CD4-positive, alpha-beta T cell (primary cell): Measurements from ENCODE around the gene CACNA1H. TPM values are rescaled to one million over a fixed set of nuclear protein-coding genes. Genes with fewer than 3 reads are reported as not detected.

ENCODE experiments used
- ATAC-seq: fragments of 200-7000 bp; cut with Tn5 transposase; one replicate; pipeline ENCODE4 v1.10.0; 2022; ENCODE audit warnings: mild to moderate bottlenecking; ENCODE audit not compliant: poor library complexity
- CTCF ChIA-PET: fragments of 350-600 bp; sonication (Branson Sonifier 250); formaldehyde crosslinking; loops from one replicate; lab custom pipeline; 2021; ENCODE audit warnings: antibody characterized with exemption, inconsistent platforms; lab: Charles Lee
- POLR2A ChIA-PET: fragments of 350-600 bp; sonication (Branson Sonifier 250); formaldehyde crosslinking; loops from one replicate; lab custom pipeline; 2021; ENCODE audit warnings: antibody characterized with exemption, inconsistent platforms; lab: Charles Lee
- DNase-seq, 14 experiments: peaks; one replicate each; pipeline ENCODE4 v3.0.0-alpha.2; 2013 to 2020; ENCODE audit warnings: mixed read lengths in 2 of 14
- H3K27ac ChIP-seq, 2 donors: one replicate each; pipeline versions ENCODE4 v1.5.1 to v1.7.0; 2013; ENCODE audit warnings: low read length in 2 of 2, low read depth in 1 of 2, mild to moderate bottlenecking in 1 of 2
- H3K27me3 ChIP-seq, 2 experiments: 1 replicate in 1 of 2; 2 replicates in 1 of 2; pipeline versions ENCODE4 v1.6.1 to v1.7.0; 2013; ENCODE audit warnings: low read length in 2 of 2, control low read depth in 1 of 2, mild to moderate bottlenecking in 1 of 2, moderate library complexity in 1 of 2; ENCODE audit not compliant: insufficient read depth in 2 of 2, control insufficient read depth in 1 of 2
- H3K36me3 ChIP-seq: one replicate; pipeline ENCODE4 v1.6.1; 2013; ENCODE audit warnings: low read length, control low read depth; ENCODE audit not compliant: insufficient read depth
- H3K4me1 ChIP-seq: one replicate; pipeline ENCODE4 v1.6.1; 2013; ENCODE audit warnings: low read length, control low read depth; ENCODE audit not compliant: insufficient read depth
- H3K4me3 ChIP-seq: one replicate; pipeline ENCODE4 v1.5.1; 2013; ENCODE audit warnings: mild to moderate bottlenecking, low read length, moderate library complexity
- H3K9me3 ChIP-seq, 2 experiments: 1 replicate in 1 of 2; 2 replicates in 1 of 2; pipeline versions ENCODE4 v1.6.1 to v1.7.0; 2013; ENCODE audit warnings: low read length in 2 of 2, mild to moderate bottlenecking in 2 of 2, control low read depth in 1 of 2, moderate library complexity in 1 of 2; ENCODE audit not compliant: control insufficient read depth in 1 of 2, insufficient read depth in 1 of 2
- H3K27ac Mint-ChIP-seq: one replicate; pipeline ENCODE4 v1.8.0; 2020; ENCODE audit warnings: mixed read lengths
- H3K27me3 Mint-ChIP-seq: one replicate; pipeline ENCODE4 v1.8.0; 2021; ENCODE audit warnings: mixed read lengths
- H3K36me3 Mint-ChIP-seq: one replicate; pipeline ENCODE4 v1.8.0; 2021; ENCODE audit warnings: low read depth, mixed read lengths
- H3K4me1 Mint-ChIP-seq: one replicate; pipeline ENCODE4 v1.8.0; 2021; ENCODE audit warnings: low read depth, mixed read lengths
- H3K4me3 Mint-ChIP-seq: one replicate; pipeline ENCODE4 v1.8.0; 2020; ENCODE audit warnings: mild to moderate bottlenecking, mixed read lengths
- H3K9me3 Mint-ChIP-seq: one replicate; pipeline ENCODE4 v1.8.0; 2020; ENCODE audit warnings: mixed read lengths
- CTCF ChIP-seq: fragments of 200-600 bp; IDR thresholded peaks from one replicate; pipeline ENCODE4 v1.8.0; 2022; ENCODE audit warnings: antibody characterized with exemption, mild to moderate bottlenecking
- intact Hi-C, 2 experiments: fragments of 100-400 bp; cut with DNase I in 1 of 2; cut with micrococcal nuclease in 1 of 2; formaldehyde crosslinking; loops; one replicate each; pipeline versions ENCODE4 v1.15.1 to v1.9.0; 2023 to 2025; cut with DNase I, micrococcal nuclease
- total RNA-seq, 174 experiments: library from RNA in 2 of 174; stranded (reverse) in 2 of 174; gene quantifications; one replicate each; pipeline ENCODE4 v1.2.3 and lab custom pipeline; 2021 to 2026

Gene CACNA1H
- total RNA-seq, 2 experiments from 2014 or later: 5.7 to 6.3 TPM

GRCh38 chr16:1126044-1126443 is 26.9 kb upstream of the CACNA1H start:
- no peak for DNase-seq
- no peaks in the 10 kb centered on the region for H3K36me3 Mint-ChIP-seq
- H3K9me3 Mint-ChIP-seq: no peaks in the 10 kb centered on the region
- CTCF ChIA-PET: no interaction called here
- Histone ChIP-seq H3K4me1 (peaks cover 8% of the 10 kb centered on the region), H3K27me3 (no peaks in the 10 kb centered on the region), H3K36me3 (no peaks in the 10 kb centered on the region), H3K27ac (no peak overlapping the region), H3K4me3 (no peak overlapping the region), H3K9me3 (peaks cover 0 to 16% of the 10 kb centered on the region in 2 experiments)
- H3K27ac Mint-ChIP-seq: no peak overlapping the region
- ATAC-seq: no peak
- H3K27me3 Mint-ChIP-seq: no peaks in the 10 kb centered on the region
- TF ChIP-seq CTCF: no peak
- H3K4me3 Mint-ChIP-seq: no peak overlapping the region
- POLR2A ChIA-PET: no interaction called here
- intact Hi-C loops: no loop called here
- H3K4me1 Mint-ChIP-seq: no peaks in the 10 kb centered on the region

DNA sequence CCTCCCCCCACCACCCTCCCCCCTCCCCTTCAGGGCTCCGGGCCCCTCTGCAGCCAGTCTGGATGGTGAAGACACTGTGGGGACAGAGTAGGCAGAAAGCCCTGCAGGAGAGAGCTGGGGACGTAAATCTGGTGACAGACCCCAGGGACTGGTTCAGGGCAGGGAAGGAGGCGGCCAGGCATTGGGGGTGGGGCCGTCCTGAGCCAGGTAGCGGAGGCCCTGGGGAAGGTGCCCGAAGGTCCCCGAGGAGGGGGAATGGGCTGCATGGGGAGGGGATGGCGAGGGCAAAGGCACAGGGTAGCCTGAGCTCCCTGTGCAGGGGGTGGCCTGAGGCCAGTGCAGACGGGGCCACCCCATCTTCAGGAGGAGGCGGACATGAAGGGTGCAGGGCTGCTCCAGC is 26.3 kb upstream of the CACNA1H start:
- H3K4me3 Mint-ChIP-seq: no peak overlapping the region
- Histone ChIP-seq H3K27ac (no peak overlapping the region), H3K9me3 (peaks cover 0 to 16% of the 10 kb centered on the region in 2 experiments), H3K36me3 (no peaks in the 10 kb centered on the region), H3K4me1 (peaks cover 8% of the 10 kb centered on the region), H3K27me3 (no peaks in the 10 kb centered on the region), H3K4me3 (no peak overlapping the region)
- no peaks in the 10 kb centered on the region for H3K36me3 Mint-ChIP-seq
- no peak overlapping the region for H3K27ac Mint-ChIP-seq
- no peak for TF ChIP-seq CTCF
- intact Hi-C loops: no loop called here
- no peaks in the 10 kb centered on the region for H3K4me1 Mint-ChIP-seq
- no peaks in the 10 kb centered on the region for H3K27me3 Mint-ChIP-seq
- CTCF ChIA-PET: no interaction called here
- ATAC-seq: no peak
- POLR2A ChIA-PET: no interaction called here
- H3K9me3 Mint-ChIP-seq: no peaks in the 10 kb centered on the region
- no peak for DNase-seq

- DNase-seq (no peak), ATAC-seq (no peak)
- H3K4me1 Mint-ChIP-seq: no peaks in the 10 kb centered on the region
- Histone ChIP-seq H3K4me3 (no peak overlapping the region), H3K4me1 (peaks cover 8% of the 10 kb centered on the region), H3K27me3 (no peaks in the 10 kb centered on the region), H3K36me3 (no peaks in the 10 kb centered on the region), H3K9me3 (peaks cover 0 to 16% of the 10 kb centered on the region in 2 experiments), H3K27ac (no peak overlapping the region)
- H3K9me3 Mint-ChIP-seq: no peaks in the 10 kb centered on the region
- ChIA-PET CTCF (no interaction called here), POLR2A (no interaction called here)
- H3K27me3 Mint-ChIP-seq: no peaks in the 10 kb centered on the region
- no peak for TF ChIP-seq CTCF
- intact Hi-C loops: no loop called here
- H3K36me3 Mint-ChIP-seq: no peaks in the 10 kb centered on the region
- no peak overlapping the region for H3K27ac Mint-ChIP-seq
- H3K4me3 Mint-ChIP-seq: no peak overlapping the region
These were observed 25.8 kb upstream of the CACNA1H start for GRCh38 chr16:1127101-1127500.
